GM19395 (cell line): ENCODE data around the gene MRPL50.
"Not testable (repeated sequence)": the region's sequence is repeated elsewhere in the genome, so short reads cannot be mapped to it uniquely, and the experiment has no call there.

ENCODE experiments used
- ATAC-seq: cut with Tn5 transposase; IDR thresholded peaks from one replicate; pipeline ENCODE4 v1.9.1; 2021; ENCODE audit warnings: mild to moderate bottlenecking, moderate library complexity; ENCODE audit not compliant: unreplicated experiment

The MRPL50 gene

GRCh38 chr9:101418518-101419430 is 20.4 kb upstream of the MRPL50 start:
- ATAC-seq: no peak

DNA sequence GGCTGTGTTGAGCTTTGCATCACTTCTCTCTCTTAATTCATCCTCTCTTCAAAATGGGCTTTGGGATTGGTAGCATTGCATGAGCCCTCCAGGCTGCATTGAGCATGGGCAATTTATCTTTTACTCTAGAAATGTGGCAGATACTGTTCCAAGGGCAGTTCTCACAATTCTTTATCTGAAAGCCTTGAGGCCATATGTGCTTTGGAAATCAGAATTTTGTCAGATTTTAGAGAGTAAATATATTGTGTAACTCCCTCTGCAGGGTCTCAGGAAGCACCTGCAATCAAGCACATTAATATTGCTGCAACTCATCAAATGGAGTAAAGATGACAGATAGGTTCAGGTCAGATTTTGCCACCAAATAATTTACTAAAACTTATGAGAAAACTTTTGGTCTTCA is 19.6 kb upstream of the MRPL50 start:
- ATAC-seq: no peak

DNA sequence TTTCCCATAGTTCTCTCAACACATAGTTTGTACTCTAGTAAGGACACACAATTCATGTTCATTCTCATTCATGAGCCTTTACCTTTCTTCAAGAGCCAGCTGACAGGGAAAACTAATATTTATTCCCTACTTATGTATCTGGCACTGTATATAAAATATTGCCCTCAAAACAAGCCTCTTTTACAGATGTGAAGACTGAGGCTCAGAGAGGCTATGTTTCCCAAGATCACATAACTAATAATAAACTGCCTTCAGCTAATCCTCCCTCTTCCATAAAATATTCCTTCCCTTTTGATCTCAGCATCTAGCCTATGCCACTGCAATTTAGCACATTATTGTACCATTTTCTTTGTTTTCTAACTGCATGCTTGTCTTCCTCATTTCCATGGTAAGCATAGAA is 19.0 kb upstream of the MRPL50 start:
- ATAC-seq: no peak

DNA sequence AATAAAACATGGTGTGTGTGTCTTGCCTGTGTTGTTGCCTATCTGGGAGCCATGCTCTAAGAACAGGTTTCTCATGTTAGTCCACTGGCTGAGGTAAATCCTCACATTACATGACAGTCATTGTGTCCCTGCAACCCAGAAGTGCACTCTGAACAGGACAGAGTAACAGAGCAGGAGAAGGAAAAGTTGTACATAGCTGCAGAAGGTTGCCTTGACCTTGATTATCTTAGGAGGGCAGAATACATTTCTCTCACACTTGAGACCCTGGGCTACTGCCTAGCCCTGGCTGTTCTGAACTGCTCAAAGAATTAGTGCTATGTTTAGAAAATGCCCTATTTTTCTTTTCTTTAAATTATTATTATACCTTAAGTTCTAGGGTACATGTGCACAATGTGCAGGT is 17.2 kb upstream of the MRPL50 start:
- no peak for ATAC-seq

- no peak for ATAC-seq
Observed at GRCh38 chr9:101414839-101415238, 16.4 kb upstream of the MRPL50 start.

- ATAC-seq: no peak
Observed at GRCh38 chr9:101409079-101409477, 10.7 kb upstream of the MRPL50 start.

GRCh38 chr9:101408374-101409078 is 10.1 kb upstream of the MRPL50 start:
- no peak for ATAC-seq

DNA sequence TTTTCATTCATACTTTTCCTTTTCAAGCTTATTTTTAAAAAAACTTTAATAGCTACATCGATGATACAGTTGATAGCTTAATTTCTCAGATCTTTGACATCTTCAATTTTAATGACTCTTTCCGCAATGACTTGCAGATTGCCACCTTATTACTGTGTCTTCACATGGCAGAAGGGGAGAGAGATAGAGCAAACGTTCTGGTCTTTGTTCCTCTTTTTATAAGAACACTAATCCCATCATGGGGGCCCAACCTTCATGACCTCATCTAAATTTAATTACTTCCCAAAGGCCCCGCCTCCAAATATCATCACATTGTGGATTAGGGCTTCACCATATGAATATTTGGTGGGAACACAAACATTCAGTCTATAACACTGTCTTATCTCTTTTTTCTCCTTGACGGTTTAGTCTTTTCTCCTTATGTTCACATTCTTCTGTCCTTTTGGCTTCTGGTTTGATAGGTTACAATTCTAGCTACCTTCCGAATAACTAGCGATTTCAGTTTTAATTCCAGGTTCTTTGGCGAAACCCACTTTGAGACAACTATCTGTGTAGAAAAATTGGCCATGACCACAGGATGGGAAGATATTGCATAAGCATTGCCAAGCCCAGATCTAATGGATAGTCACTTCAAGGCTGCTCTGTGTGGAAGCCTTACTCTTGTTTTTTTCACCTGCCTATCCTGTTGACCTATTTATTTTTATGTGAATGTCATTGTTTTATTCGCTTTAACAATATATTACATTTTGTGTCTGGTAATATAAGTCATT is 5.3 kb upstream of the MRPL50 start:
- no peak for ATAC-seq

DNA sequence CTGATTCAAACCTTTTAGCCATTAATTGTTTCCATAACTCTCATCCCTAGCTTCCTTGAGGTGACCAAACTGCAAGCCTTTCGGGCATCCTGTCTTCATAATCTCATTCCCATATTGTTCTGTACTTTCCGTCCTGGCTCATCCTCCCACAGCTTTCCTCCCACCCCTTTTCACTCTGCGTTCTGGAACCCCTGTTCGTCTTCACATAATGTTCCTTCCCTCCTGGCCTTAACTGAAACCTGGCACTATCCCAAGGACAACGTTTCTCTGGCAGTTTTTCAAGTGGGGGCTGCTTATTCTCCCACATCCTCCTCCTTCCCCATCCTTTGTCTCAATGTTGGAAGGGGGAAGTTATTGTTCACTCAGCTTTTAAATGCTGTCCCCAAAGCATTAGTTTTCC is 1.7 kb upstream of the MRPL50 start:
- ATAC-seq: no peak

GRCh38 chr9:101399643-101399970 is 1.2 kb upstream of the MRPL50 start:
- no peak for ATAC-seq

DNA sequence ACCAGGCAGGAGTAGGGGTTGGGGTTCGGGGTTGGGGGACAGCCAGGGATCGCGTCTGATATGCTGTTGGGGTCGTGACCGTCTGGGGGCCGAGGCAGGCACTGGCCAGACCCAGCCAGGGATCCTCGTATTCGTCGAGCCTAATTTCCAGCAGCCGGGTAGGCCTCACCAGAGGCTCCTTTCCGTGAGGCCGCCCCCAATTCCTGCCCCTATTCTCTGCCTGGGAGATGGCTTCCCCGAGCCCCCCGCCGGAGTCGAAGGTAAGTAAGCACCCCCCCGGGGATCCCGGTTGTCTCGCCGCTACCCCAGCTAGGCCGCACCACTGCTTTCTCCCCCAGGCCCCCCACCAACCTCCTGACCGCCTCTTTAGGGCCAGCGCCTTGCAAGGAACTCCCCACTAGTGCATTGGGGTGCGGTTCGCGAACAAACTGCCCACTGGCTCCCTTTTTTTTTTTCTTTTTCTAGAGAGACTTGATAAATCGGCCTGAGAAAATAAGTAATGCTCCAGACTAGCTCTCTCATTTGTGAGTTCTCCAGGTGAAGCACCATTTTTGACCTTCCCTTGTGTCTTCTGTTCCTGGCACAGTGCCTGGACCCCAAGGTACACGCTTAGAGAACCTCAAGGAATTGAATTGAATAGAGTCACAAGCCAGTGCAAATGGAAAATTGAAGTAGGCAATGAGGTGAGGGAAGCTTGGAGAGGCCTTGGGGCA is 668 bp upstream of the MRPL50 start:
- ATAC-seq: peak; percentile 14

- ATAC-seq: no peak
Observed at GRCh38 chr9:101397746-101398067, 711 bp downstream of the MRPL50 start.

DNA sequence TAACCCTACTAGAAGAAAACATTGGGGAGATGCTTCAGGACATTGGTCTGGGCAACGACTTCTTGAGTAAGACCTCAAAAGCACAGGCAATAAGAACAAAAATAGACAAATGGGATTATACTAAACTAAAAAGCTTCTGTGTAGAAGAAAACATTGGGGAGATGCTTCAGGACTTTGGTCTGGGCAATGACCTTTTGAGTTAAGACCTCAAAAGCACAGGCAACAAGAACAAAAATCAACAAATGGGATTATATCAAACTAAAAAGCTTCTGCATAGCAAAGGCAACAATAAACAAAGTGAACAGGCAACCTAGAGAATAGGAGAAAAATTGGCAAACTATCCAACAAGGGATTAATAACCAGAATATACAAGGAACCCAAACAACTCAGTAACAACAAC is 3.7 kb downstream of the MRPL50 start:
- no peak for ATAC-seq

DNA sequence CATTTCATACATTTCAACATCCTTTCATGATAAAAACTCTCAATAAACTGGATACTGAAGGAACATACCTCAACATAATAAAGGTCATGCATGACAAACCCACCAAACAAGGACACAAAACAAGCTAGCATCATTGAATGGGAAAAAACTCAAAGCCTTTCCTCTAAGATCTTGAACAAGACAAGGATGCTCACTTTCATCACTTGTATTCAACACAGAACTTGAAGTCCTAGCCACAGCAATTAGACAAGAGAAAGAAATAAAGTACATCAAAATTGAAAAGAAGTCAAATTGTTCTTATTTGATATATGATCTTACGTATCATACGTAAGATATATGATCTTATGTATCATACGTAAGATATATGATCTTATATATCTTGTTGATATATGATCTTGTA is 5.3 kb downstream of the MRPL50 start:
- no peak for ATAC-seq

DNA sequence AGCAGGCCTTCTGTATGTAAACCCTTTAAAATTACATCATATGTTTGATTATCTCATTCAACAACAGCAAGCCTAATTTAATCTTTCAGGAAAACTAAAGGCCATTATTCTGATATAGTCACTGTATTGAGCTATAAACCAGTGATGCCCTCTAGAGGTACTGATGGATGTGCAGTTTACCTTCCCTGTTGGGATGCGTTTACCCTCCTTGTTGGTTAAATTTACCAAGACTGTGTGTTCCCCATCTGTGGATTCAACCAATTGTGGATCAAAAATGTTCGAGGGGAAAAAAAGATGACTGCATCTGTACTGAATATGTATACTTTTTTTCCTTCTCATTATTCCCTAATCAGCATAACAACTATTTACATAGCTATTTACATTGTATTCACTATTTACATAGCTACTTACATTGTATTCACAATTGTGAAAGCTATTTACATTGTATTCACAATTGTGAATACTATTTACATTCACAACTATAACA is 9.9 kb downstream of the MRPL50 start:
- ATAC-seq: no peak

GRCh38 chr9:101387871-101388506 is 10.4 kb downstream of the MRPL50 start:
- ATAC-seq: peak; percentile 58

GRCh38 chr9:101384873-101385536 is 13.4 kb downstream of the MRPL50 start, which contains the start of gene BAAT:
Gene BAAT, minus strand, starts transcription at chr9:101385006. Its CDS starts 13,602 bp downstream, at chr9:101371404.
- ATAC-seq: not testable (repeated sequence)

GRCh38 chr9:101383361-101383760 is 15.1 kb downstream of the MRPL50 start:
- ATAC-seq: no peak

DNA sequence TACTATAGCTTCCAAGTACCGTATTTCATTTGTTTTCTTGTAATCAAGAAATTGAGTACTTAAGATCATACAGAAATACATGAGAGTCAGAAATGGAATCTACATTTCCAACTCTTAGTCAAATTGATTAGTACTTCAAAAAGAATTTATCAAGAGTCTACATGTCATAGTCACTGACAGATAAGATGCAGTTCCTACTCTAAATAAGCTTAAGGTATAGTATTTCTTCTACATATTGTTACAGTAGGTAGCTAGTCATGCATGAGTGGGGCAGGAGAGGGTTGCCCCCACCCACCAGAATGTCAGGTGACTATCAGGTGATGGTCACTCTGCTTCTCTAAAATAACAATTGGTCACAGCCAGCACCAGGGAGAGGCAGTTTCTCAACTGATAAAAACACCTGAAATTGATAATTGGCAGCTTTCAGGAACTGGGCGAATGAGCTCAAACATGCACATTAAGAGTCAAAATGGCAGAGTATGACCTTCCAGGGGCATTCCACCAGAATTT is 16.5 kb downstream of the MRPL50 start:
- no peak for ATAC-seq

DNA sequence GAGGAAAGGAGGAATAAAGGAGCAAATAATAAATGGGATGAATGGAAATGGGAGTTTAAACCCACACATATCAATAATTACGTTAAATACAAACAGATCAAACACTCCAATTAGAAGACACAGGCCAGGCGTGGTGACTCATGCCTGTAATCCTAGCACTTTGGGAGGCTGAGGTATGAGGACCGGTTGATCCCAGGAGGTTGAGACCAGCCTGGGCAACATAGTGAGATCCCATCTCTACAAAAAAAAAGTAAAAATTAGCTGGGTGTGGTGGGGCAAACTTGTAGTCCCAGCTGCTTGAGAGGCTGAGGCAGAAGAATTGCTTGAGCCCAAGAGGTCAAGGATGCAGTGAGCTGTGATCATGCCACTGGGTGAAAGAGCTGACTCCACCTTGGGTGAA is 17.3 kb downstream of the MRPL50 start:
- no peak for ATAC-seq
